Testis (tissue), 3 donors: ENCODE data around the gene ZNF503. TPM values are rescaled to one million over a fixed set of nuclear protein-coding genes. Genes with fewer than 3 reads are reported as not detected.
"Not testable (repeated sequence)": the region's sequence is repeated elsewhere in the genome, so short reads cannot be mapped to it uniquely, and the experiment has no call there.

ENCODE experiments used
- DNase-seq: peaks from one replicate; pipeline ENCODE4 v3.0.0-alpha.2; 2019
- H3K27ac ChIP-seq, 2 donors: fragments of 200-600 bp; sonication (generic); one replicate each; pipeline ENCODE4 v1.5.1; 2019
- H3K27me3 ChIP-seq: fragments of 200-600 bp; sonication (generic); one replicate; pipeline ENCODE4 v1.5.1; 2019
- H3K36me3 ChIP-seq: fragments of 200-600 bp; sonication (generic); one replicate; pipeline ENCODE4 v1.5.1; 2017; ENCODE audit warnings: low read depth; ENCODE audit errors: missing control alignments
- H3K4me1 ChIP-seq: fragments of 200-600 bp; sonication (generic); one replicate; pipeline ENCODE4 v1.5.1; 2019
- H3K4me3 ChIP-seq, 2 donors: fragments of 200-600 bp; sonication (generic); one replicate each; pipeline ENCODE4 v1.5.1; 2017 to 2019
- H3K9me3 ChIP-seq: fragments of 200-600 bp; sonication (generic); one replicate; pipeline ENCODE4 v1.5.1; 2017
- CTCF ChIP-seq, 3 experiments: fragments of 450-650 bp in 2 of 3; fragments of 200-600 bp in 1 of 3; sonication (generic) in 1 of 3; IDR thresholded peaks; one replicate each; pipeline ENCODE4 v1.5.1; 2016 to 2019; ENCODE audit warnings: antibody characterized with exemption in 3 of 3, mild to moderate bottlenecking in 2 of 3, moderate library complexity in 1 of 3
- POLR2A ChIP-seq: fragments of 450-650 bp; IDR thresholded peaks from one replicate; pipeline ENCODE4 v1.6.1; 2017; ENCODE audit warnings: antibody characterized with exemption, mild to moderate bottlenecking, moderate library complexity
- WGBS, 2 donors: methylation state at CpG; one replicate each; pipeline ENCODE4 v1.1.5; 2018; 5-methylcytosine and 5-hydroxymethylcytosine counted together
- intact Hi-C: fragments of 100-400 bp; cut with DNase I; formaldehyde crosslinking; loops from one replicate; pipeline ENCODE4 v1.15.1; 2023; ENCODE audit warnings: low total_unique reads
- polyA plus RNA-seq: library from polyadenylated mRNA; stranded (reverse); fragments of 350-450 nt; fragmentation: Illumina TruSeq; extraction: RNeasy Lipid Tissue Mini Kit (QIAGEN cat#74804); gene quantifications from one replicate; pipeline ENCODE4 v1.2.3, GENCODE V29; 2014; ENCODE audit warnings: low read depth, low replicate concordance; ENCODE audit not compliant: insufficient read depth
- total RNA-seq, 2 donors: library from RNA; depleted of rRNA; stranded (reverse); fragments of >200 nt; gene quantifications; one replicate each; pipeline ENCODE4 v1.2.3, GENCODE V29; 2016

ZNF503 gene
- total and polyA plus RNA-seq, 3 donors from 2014 or later = 7.0 to 9.8 (median 8.0) TPM

- Histone ChIP-seq H3K9me3 (no peaks in the 10 kb centered on the region), H3K27ac (no peak overlapping the region), H3K4me3 (no peak overlapping the region), H3K4me1 (peaks cover 10% of the 10 kb centered on the region), H3K36me3 (no peaks in the 10 kb centered on the region), H3K27me3 (no peaks in the 10 kb centered on the region)
- 85 to 86% methylated on average over 3 of the region's 3 CpGs for WGBS, 2 donors
- no peak for DNase-seq
- intact Hi-C loops = no loop called here
- no peak for TF ChIP-seq CTCF (IDR thresholded peaks at IDR 0.05)
- no peak for TF ChIP-seq POLR2A
These were observed 23.7 kb downstream of the ZNF503 start for GRCh38 chr10:75377869-75378268.

- H3K27ac ChIP-seq = no peak overlapping the region
- 75 to 90% methylated on average over 2 of the region's 2 CpGs for WGBS, 2 donors
- no peaks in the 10 kb centered on the region for H3K36me3 ChIP-seq
- no peak overlapping the region for H3K4me3 ChIP-seq
- no peaks in the 10 kb centered on the region for H3K27me3 ChIP-seq
- no peaks in the 10 kb centered on the region for H3K9me3 ChIP-seq
- TF ChIP-seq POLR2A = no peak
- TF ChIP-seq CTCF (IDR thresholded peaks at IDR 0.05) = no peak
- H3K4me1 ChIP-seq = peaks cover 10% of the 10 kb centered on the region
- intact Hi-C loops = no loop called here
- DNase-seq = peak; percentile 17
These were observed 25.7 kb downstream of the ZNF503 start for GRCh38 chr10:75375838-75376237.

DNA sequence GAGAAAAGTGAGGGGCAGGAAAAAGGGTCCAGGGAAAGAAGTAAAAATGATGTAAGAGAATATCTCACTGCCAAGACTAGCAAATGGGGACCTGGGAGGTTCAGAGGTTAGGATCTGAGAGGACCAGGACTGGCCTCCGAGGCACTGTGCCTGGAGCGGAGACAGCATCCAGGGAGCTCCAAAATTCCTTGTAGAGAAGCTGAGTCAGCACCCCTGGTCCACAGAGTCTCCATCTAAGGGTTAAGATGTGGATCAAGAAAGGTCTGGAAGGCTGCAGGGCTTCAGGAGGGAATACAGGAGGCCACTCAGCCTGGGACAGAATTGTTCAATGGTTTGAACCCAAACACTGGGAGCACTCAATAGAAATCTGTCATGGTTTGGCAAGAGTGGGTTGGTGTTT, 30.6 kb downstream of the ZNF503 start:
- Histone ChIP-seq H3K27ac (no peak overlapping the region), H3K36me3 (no peaks in the 10 kb centered on the region), H3K4me1 (no peaks in the 10 kb centered on the region), H3K9me3 (no peaks in the 10 kb centered on the region), H3K4me3 (no peak overlapping the region), H3K27me3 (no peaks in the 10 kb centered on the region)
- WGBS, 2 donors = 82 to 94% methylated on average over 2 of the region's 2 CpGs
- no peak for DNase-seq
- intact Hi-C loops = no loop called here
- TF ChIP-seq POLR2A (no peak), CTCF (IDR thresholded peaks at IDR 0.05) (no peak)

DNA sequence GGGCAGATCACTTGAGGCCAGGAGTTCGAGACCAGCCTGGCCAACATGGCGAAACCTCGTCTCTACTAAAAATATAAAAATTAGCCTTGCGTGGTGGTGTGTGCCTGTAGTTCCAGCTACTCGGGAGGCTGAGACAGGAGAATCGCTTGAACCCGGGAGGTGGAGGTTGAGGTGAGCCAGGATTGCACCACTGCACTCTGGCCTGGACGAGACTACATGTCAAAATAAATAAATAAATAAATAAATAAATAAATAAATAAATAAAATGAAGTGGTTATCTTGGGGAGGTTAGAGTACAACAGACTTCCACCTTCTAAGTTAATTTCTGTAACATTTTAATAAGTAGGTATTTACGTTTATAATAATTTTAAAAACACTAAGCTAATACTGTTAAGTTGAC, 31.7 kb downstream of the ZNF503 start:
- WGBS, 2 donors = 92 to 94% methylated on average over 9 of the region's 9 CpGs
- H3K9me3 ChIP-seq, H3K27me3 ChIP-seq, DNase-seq, H3K4me3 ChIP-seq, H3K4me1 ChIP-seq, H3K36me3 ChIP-seq, intact Hi-C loops, H3K27ac ChIP-seq: not testable (repeated sequence)

- H3K27me3 ChIP-seq = no peaks in the 10 kb centered on the region
- no peak overlapping the region for H3K27ac ChIP-seq
- DNase-seq = no peak
- no peaks in the 10 kb centered on the region for H3K9me3 ChIP-seq
- H3K4me3 ChIP-seq = no peak overlapping the region
- no peaks in the 10 kb centered on the region for H3K36me3 ChIP-seq
- WGBS, 2 donors = 83 to 88% methylated on average over 2 of the region's 2 CpGs
- TF ChIP-seq POLR2A (no peak), CTCF (IDR thresholded peaks at IDR 0.05) (no peak)
- no peaks in the 10 kb centered on the region for H3K4me1 ChIP-seq
- intact Hi-C loops = no loop called here
These were observed 33.7 kb downstream of the ZNF503 start for GRCh38 chr10:75367901-75368300.
